ENCODE measurements around the gene POU2F3.

Gene POU2F3

GRCh38 chr11:120217941-120218694 lies 21.8 kb upstream of the POU2F3 start:
- no peak overlapping the region for H3K9ac ChIP-seq (ENCODE audit: low read length)
- no CpG with 5 or more reads among the region's 12 CpGs for WGBS (ENCODE audit: extremely low coverage, insufficient coverage, low lambda C conversion rate)
- no peak overlapping the region for H4K8ac ChIP-seq (ENCODE audit: low read depth, low read length)
- no peak overlapping the region for H3K23ac ChIP-seq (ENCODE audit: low read length)
- H3K79me2 ChIP-seq (ENCODE audit: control insufficient read depth, insufficient read depth, low read length): no peaks in the 10 kb centered on the region
- no peak overlapping the region for H2BK15ac ChIP-seq (replicated peaks; ENCODE audit: low read depth)
- no peak overlapping the region for H4K5ac ChIP-seq (ENCODE audit: low read length)
- H2AK5ac ChIP-seq (ENCODE audit: low read length): no peak overlapping the region
- H3K27ac ChIP-seq (ENCODE audit: low read depth, low read length): no peak overlapping the region
- no peak for DNase-seq
- H3K56ac ChIP-seq (ENCODE audit: low read length): no peak overlapping the region
- peaks cover 2% of the 10 kb centered on the region for H3K4me1 ChIP-seq (ENCODE audit: control insufficient read depth, low read depth, low read length)
- no peak overlapping the region for H3K18ac ChIP-seq (ENCODE audit: low read length)
- H2BK5ac ChIP-seq (ENCODE audit: low read length): no peak overlapping the region
- H3K4me3 ChIP-seq (ENCODE audit: low read length): no peak overlapping the region
- H3K4me2 ChIP-seq (ENCODE audit: low read length): no peak overlapping the region
- H3K79me1 ChIP-seq (ENCODE audit: low read length): no peaks in the 10 kb centered on the region
- H3K27me3 ChIP-seq (ENCODE audit: insufficient read depth, low read length, poor library complexity): peaks cover 10% of the 10 kb centered on the region
- H3K4ac ChIP-seq (ENCODE audit: low read depth, low read length): no peak overlapping the region
- H3K36me3 ChIP-seq (ENCODE audit: control insufficient read depth, insufficient read depth, low read length): no peaks in the 10 kb centered on the region
- no peak overlapping the region for H2BK120ac ChIP-seq (ENCODE audit: low read depth, low read length)

GRCh38 chr11:120218695-120219033 lies 21.3 kb upstream of the POU2F3 start:
- no peak overlapping the region for H4K8ac ChIP-seq (ENCODE audit: low read depth, low read length)
- H2BK120ac ChIP-seq (ENCODE audit: low read depth, low read length): no peak overlapping the region

GRCh38 chr11:120219232-120219937 lies 20.6 kb upstream of the POU2F3 start:
- no peak overlapping the region for H3K56ac ChIP-seq (ENCODE audit: low read length)
- no peaks in the 10 kb centered on the region for H3K27me3 ChIP-seq (ENCODE audit: insufficient read depth, low read length, poor library complexity)
- H3K4me3 ChIP-seq (ENCODE audit: low read length): no peak overlapping the region
- no peak overlapping the region for H3K18ac ChIP-seq (ENCODE audit: low read length)
- peaks cover 2% of the 10 kb centered on the region for H3K4me1 ChIP-seq (ENCODE audit: control insufficient read depth, low read depth, low read length)
- no peak overlapping the region for H3K4ac ChIP-seq (ENCODE audit: low read depth, low read length)
- H3K27ac ChIP-seq (ENCODE audit: low read depth, low read length): no peak overlapping the region
- no peaks in the 10 kb centered on the region for H3K36me3 ChIP-seq (ENCODE audit: control insufficient read depth, insufficient read depth, low read length)
- no peak overlapping the region for H3K9ac ChIP-seq (ENCODE audit: low read length)
- H3K23ac ChIP-seq (ENCODE audit: low read length): no peak overlapping the region
- H2BK15ac ChIP-seq (replicated peaks; ENCODE audit: low read depth): no peak overlapping the region
- H3K4me2 ChIP-seq (ENCODE audit: low read length): no peak overlapping the region
- no peaks in the 10 kb centered on the region for H3K79me2 ChIP-seq (ENCODE audit: control insufficient read depth, insufficient read depth, low read length)
- H2AK5ac ChIP-seq (ENCODE audit: low read length): no peak overlapping the region
- H3K79me1 ChIP-seq (ENCODE audit: low read length): no peaks in the 10 kb centered on the region
- H2BK120ac ChIP-seq (ENCODE audit: low read depth, low read length): no peak overlapping the region
- H4K8ac ChIP-seq (ENCODE audit: low read depth, low read length): no peak overlapping the region
- no CpG with 5 or more reads among the region's 13 CpGs for WGBS (ENCODE audit: extremely low coverage, insufficient coverage, low lambda C conversion rate)
- DNase-seq: no peak
- H2BK5ac ChIP-seq (ENCODE audit: low read length): no peak overlapping the region
- no peak overlapping the region for H4K5ac ChIP-seq (ENCODE audit: low read length)

More at GRCh38 chr11:120218695-120219033, 21.3 kb upstream of the POU2F3 start:
- no peak overlapping the region for H3K56ac ChIP-seq (ENCODE audit: low read length)
- no CpG with 5 or more reads among the region's 10 CpGs for WGBS (ENCODE audit: extremely low coverage, insufficient coverage, low lambda C conversion rate)
- no peaks in the 10 kb centered on the region for H3K79me2 ChIP-seq (ENCODE audit: control insufficient read depth, insufficient read depth, low read length)
- H3K23ac ChIP-seq (ENCODE audit: low read length): no peak overlapping the region
- DNase-seq: no peak
- no peak overlapping the region for H4K5ac ChIP-seq (ENCODE audit: low read length)
- no peaks in the 10 kb centered on the region for H3K79me1 ChIP-seq (ENCODE audit: low read length)
- H3K9ac ChIP-seq (ENCODE audit: low read length): no peak overlapping the region
- H3K4me3 ChIP-seq (ENCODE audit: low read length): no peak overlapping the region
- H3K4me1 ChIP-seq (ENCODE audit: control insufficient read depth, low read depth, low read length): peaks cover 2% of the 10 kb centered on the region
- no peaks in the 10 kb centered on the region for H3K36me3 ChIP-seq (ENCODE audit: control insufficient read depth, insufficient read depth, low read length)
- peaks cover 7% of the 10 kb centered on the region for H3K27me3 ChIP-seq (ENCODE audit: insufficient read depth, low read length, poor library complexity)
- no peak overlapping the region for H2BK5ac ChIP-seq (ENCODE audit: low read length)
- H3K27ac ChIP-seq (ENCODE audit: low read depth, low read length): no peak overlapping the region
- H3K4ac ChIP-seq (ENCODE audit: low read depth, low read length): no peak overlapping the region
- no peak overlapping the region for H3K4me2 ChIP-seq (ENCODE audit: low read length)
- H3K18ac ChIP-seq (ENCODE audit: low read length): no peak overlapping the region
- H2BK15ac ChIP-seq (replicated peaks; ENCODE audit: low read depth): no peak overlapping the region
- H2AK5ac ChIP-seq (ENCODE audit: low read length): no peak overlapping the region

- no peak overlapping the region for H3K23ac ChIP-seq (ENCODE audit: low read length)
- H3K4ac ChIP-seq (ENCODE audit: low read depth, low read length): no peak overlapping the region
- H3K27me3 ChIP-seq (ENCODE audit: insufficient read depth, low read length, poor library complexity): no peaks in the 10 kb centered on the region
- no peak overlapping the region for H2BK120ac ChIP-seq (ENCODE audit: low read depth, low read length)
- no peak overlapping the region for H4K8ac ChIP-seq (ENCODE audit: low read depth, low read length)
- no peak overlapping the region for H4K5ac ChIP-seq (ENCODE audit: low read length)
- no peak overlapping the region for H2BK5ac ChIP-seq (ENCODE audit: low read length)
- WGBS (ENCODE audit: extremely low coverage, insufficient coverage, low lambda C conversion rate): no CpG with 5 or more reads among the region's 9 CpGs
- H3K4me3 ChIP-seq (ENCODE audit: low read length): no peak overlapping the region
- H2BK15ac ChIP-seq (replicated peaks; ENCODE audit: low read depth): no peak overlapping the region
- H2AK5ac ChIP-seq (ENCODE audit: low read length): no peak overlapping the region
- H3K56ac ChIP-seq (ENCODE audit: low read length): peak overlapping the region; percentile 17
- H3K4me2 ChIP-seq (ENCODE audit: low read length): no peak overlapping the region
- H3K18ac ChIP-seq (ENCODE audit: low read length): no peak overlapping the region
- H3K4me1 ChIP-seq (ENCODE audit: control insufficient read depth, low read depth, low read length): peaks cover 2% of the 10 kb centered on the region
- H3K36me3 ChIP-seq (ENCODE audit: control insufficient read depth, insufficient read depth, low read length): no peaks in the 10 kb centered on the region
- H3K79me2 ChIP-seq (ENCODE audit: control insufficient read depth, insufficient read depth, low read length): no peaks in the 10 kb centered on the region
- no peak overlapping the region for H3K27ac ChIP-seq (ENCODE audit: low read depth, low read length)
- H3K79me1 ChIP-seq (ENCODE audit: low read length): no peaks in the 10 kb centered on the region
- no peak overlapping the region for H3K9ac ChIP-seq (ENCODE audit: low read length)
- no peak for DNase-seq
These were observed 19.8 kb upstream of the POU2F3 start for GRCh38 chr11:120219938-120220746.

GRCh38 chr11:120220747-120221037 lies 19.2 kb upstream of the POU2F3 start:
- H3K56ac ChIP-seq (ENCODE audit: low read length): no peak overlapping the region
- no peak overlapping the region for H3K23ac ChIP-seq (ENCODE audit: low read length)
- no peak overlapping the region for H2BK5ac ChIP-seq (ENCODE audit: low read length)
- H3K4me1 ChIP-seq (ENCODE audit: control insufficient read depth, low read depth, low read length): peaks cover 2% of the 10 kb centered on the region
- no peak overlapping the region for H3K4ac ChIP-seq (ENCODE audit: low read depth, low read length)
- H3K4me3 ChIP-seq (ENCODE audit: low read length): no peak overlapping the region
- no peak overlapping the region for H4K5ac ChIP-seq (ENCODE audit: low read length)
- H3K18ac ChIP-seq (ENCODE audit: low read length): no peak overlapping the region
- H3K9ac ChIP-seq (ENCODE audit: low read length): no peak overlapping the region
- no peak overlapping the region for H3K4me2 ChIP-seq (ENCODE audit: low read length)
- H2BK15ac ChIP-seq (replicated peaks; ENCODE audit: low read depth): no peak overlapping the region
- no peak overlapping the region for H3K27ac ChIP-seq (ENCODE audit: low read depth, low read length)
- no peaks in the 10 kb centered on the region for H3K27me3 ChIP-seq (ENCODE audit: insufficient read depth, low read length, poor library complexity)
- H2BK120ac ChIP-seq (ENCODE audit: low read depth, low read length): no peak overlapping the region
- no peaks in the 10 kb centered on the region for H3K79me1 ChIP-seq (ENCODE audit: low read length)
- no peaks in the 10 kb centered on the region for H3K36me3 ChIP-seq (ENCODE audit: control insufficient read depth, insufficient read depth, low read length)
- no peaks in the 10 kb centered on the region for H3K79me2 ChIP-seq (ENCODE audit: control insufficient read depth, insufficient read depth, low read length)
- DNase-seq: no peak
- no peak overlapping the region for H4K8ac ChIP-seq (ENCODE audit: low read depth, low read length)
- WGBS (ENCODE audit: extremely low coverage, insufficient coverage, low lambda C conversion rate): no CpG with 5 or more reads among the region's 4 CpGs
- no peak overlapping the region for H2AK5ac ChIP-seq (ENCODE audit: low read length)

Data from mesendoderm (in vitro differentiated cells).